OCI-LY3 (cell line): ENCODE measurements around the gene KRTAP10-9.

Experiments
- H2AFZ ChIP-seq: fragments of 200-600, 300-600 bp; shearing (Covaris generic); 2 replicates; pipeline ENCODE4 v1.6.0; 2014; ENCODE audit warnings: antibody characterized with exemption, low read depth, low read length
- H3K27ac ChIP-seq: fragments of 200-600, 300-600 bp; sonication (generic); 2 replicates; pipeline ENCODE4 v1.5.1; 2014; ENCODE audit warnings: mild to moderate bottlenecking, low read length, moderate library complexity, mixed read lengths
- H3K27me3 ChIP-seq: fragments of 200-600, 300-600 bp; sonication (generic); 2 replicates; pipeline ENCODE4 v1.6.1; 2014; ENCODE audit warnings: low read depth, low read length, mixed read lengths
- H3K36me3 ChIP-seq: fragments of 200-600, 300-600 bp; sonication (generic); replicated peaks from 2 replicates; pipeline ENCODE3; 2014; ENCODE audit warnings: low read depth, low read length, mixed read lengths
- H3K4me1 ChIP-seq: fragments of 300-600, 200-600 bp; sonication (generic); 2 replicates; pipeline ENCODE4 v1.6.1; 2014; ENCODE audit warnings: low read length, mixed read lengths
- H3K4me2 ChIP-seq: fragments of 200-600, 300-600 bp; sonication (generic); 2 replicates; pipeline ENCODE4 v1.6.1; 2014; ENCODE audit warnings: low read length, mixed read lengths
- H3K4me3 ChIP-seq: fragments of 300-600, 200-600 bp; sonication (generic); 2 replicates; pipeline ENCODE4 v1.5.1; 2014; ENCODE audit warnings: antibody characterized with exemption, mild to moderate bottlenecking, low read length, moderate library complexity
- H3K79me2 ChIP-seq: fragments of 300-600, 200-600 bp; shearing (Covaris generic); 2 replicates; pipeline ENCODE4 v1.6.1; 2014; ENCODE audit warnings: mild to moderate bottlenecking, low read length, mixed read lengths
- H3K9ac ChIP-seq: fragments of 300-600, 200-600 bp; shearing (Covaris generic); 2 replicates; pipeline ENCODE4 v1.6.0; 2014; ENCODE audit warnings: mild to moderate bottlenecking, low read length, moderate library complexity
- H3K9me3 ChIP-seq: fragments of 200-600, 300-600 bp; shearing (Covaris generic); 2 replicates; pipeline ENCODE4 v1.6.1; 2014; ENCODE audit warnings: low read length, mixed read lengths; ENCODE audit not compliant: insufficient read depth
- H4K20me1 ChIP-seq: fragments of 200-600, 300-600 bp; sonication (generic); 2 replicates; pipeline ENCODE4 v1.6.1; 2016; ENCODE audit warnings: low read length, mixed read lengths; ENCODE audit not compliant: insufficient read depth
- EZH2phosphoT487 ChIP-seq: fragments of 200-600 bp; shearing (Covaris generic); IDR thresholded peaks from 2 replicates; pipeline ENCODE4 v1.6.1; 2018; ENCODE audit warnings: antibody characterized with exemption, mixed run types, low read depth
- TF ChIP-seq, protein P1 (sequence below): fragments of 200-600, 300-600 bp; sonication (generic); IDR thresholded peaks from 2 replicates; pipeline ENCODE4 v1.5.1; 2014; ENCODE audit warnings: antibody characterized with exemption, low read length, low read depth

The KRTAP10-9 gene

DNA sequence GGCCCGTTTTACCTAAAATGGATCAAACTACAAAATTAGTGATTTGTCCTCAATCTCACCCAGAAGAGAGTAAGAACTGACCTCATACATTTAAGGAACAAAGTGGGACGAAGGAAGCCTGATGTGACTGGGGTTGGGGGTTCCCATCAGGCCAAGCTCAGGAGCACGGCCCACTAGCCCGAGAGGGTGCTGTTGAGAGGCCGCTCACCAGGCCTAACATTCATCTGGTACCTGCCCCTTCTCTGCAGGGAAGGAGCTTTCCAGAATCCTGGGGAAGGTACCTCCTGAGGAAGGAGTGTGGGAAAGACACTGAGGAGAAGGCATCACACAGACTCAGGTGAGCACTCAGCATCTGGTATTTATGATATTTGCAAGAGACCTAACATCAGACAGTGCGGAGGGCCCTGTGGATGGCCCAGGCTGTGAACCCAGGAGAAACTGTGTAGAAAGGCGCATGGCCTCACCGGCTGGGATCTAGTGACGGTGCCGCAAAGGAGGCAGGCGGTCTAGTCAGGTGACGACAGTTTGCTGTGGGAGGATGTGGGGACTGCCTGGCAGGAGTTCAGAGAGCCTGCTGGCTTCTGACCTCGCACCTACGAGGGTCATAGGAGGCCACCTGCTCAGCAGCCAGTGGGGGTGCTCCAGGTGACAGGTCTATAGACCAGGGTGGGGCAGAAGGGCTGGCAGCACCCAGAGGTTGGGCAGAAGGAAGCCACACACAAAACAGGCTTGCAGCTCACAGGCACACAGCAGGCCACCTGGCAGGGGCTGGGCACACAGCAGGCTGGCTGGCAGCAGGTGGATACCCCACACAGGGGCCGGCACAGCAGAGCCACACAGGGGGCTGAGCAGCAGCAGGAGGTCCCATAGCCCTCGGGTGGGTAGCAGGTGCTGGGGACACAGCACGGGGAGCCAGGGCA, 27.0 kb downstream of the KRTAP10-9 start:
- Histone ChIP-seq H2AFZ (no peak overlapping the region), H3K4me2 (no peak overlapping the region), H3K9ac (no peak overlapping the region), H3K4me1 (no peaks in the 10 kb centered on the region), H3K9me3 (no peaks in the 10 kb centered on the region), H3K27me3 (no peaks in the 10 kb centered on the region), H3K36me3 (no peaks in the 10 kb centered on the region), H3K79me2 (no peaks in the 10 kb centered on the region), H3K27ac (no peak overlapping the region), H4K20me1 (no peaks in the 10 kb centered on the region), H3K4me3 (no peak overlapping the region)
- TF ChIP-seq, protein P1, sequence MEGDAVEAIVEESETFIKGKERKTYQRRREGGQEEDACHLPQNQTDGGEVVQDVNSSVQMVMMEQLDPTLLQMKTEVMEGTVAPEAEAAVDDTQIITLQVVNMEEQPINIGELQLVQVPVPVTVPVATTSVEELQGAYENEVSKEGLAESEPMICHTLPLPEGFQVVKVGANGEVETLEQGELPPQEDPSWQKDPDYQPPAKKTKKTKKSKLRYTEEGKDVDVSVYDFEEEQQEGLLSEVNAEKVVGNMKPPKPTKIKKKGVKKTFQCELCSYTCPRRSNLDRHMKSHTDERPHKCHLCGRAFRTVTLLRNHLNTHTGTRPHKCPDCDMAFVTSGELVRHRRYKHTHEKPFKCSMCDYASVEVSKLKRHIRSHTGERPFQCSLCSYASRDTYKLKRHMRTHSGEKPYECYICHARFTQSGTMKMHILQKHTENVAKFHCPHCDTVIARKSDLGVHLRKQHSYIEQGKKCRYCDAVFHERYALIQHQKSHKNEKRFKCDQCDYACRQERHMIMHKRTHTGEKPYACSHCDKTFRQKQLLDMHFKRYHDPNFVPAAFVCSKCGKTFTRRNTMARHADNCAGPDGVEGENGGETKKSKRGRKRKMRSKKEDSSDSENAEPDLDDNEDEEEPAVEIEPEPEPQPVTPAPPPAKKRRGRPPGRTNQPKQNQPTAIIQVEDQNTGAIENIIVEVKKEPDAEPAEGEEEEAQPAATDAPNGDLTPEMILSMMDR, result no peak
- no peak for TF ChIP-seq EZH2phosphoT487

DNA sequence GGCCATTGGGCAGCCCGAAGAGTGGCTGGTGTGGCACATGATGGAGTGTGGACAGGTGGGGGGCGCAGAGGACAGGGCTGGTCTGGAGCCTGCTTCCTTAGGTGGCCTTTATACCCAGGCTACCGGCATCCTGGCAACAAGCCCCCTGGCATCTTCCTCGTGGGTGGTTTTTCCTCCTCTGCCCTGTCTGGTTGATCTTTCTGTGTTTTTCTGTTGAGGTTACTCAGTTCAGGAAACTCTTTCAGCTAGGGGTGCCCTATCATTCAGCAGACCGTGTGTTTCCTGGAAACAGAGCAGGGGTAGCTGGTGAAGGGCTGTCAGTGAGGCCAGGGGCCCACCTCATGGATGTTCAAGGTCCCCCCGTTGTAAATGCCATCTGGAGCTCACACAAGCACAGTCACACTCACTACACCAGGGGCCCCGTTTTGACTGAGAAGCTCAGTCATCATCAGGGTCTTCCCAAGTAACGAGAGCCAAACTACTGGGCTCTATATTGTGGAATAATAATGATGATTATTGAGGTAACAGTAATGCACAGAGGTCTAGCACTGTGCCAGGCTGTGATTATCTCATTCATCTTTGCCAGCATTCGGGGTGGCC, 27.8 kb downstream of the KRTAP10-9 start, which contains the start of gene KRTAP12-4:
KRTAP12-4 (minus strand) TSS at position 84 of the 600 bp plus-strand sequence; CDS start at position 39, 45 bp downstream.
- no peaks in the 10 kb centered on the region for H3K36me3 ChIP-seq
- no peaks in the 10 kb centered on the region for H3K4me1 ChIP-seq
- no peak within 1 kb of the TSS for H2AFZ ChIP-seq
- H3K27ac ChIP-seq, result no peak within 1 kb of the TSS
- no peaks in the 10 kb centered on the region for H4K20me1 ChIP-seq
- TF ChIP-seq, protein P1, result no peak
- TF ChIP-seq EZH2phosphoT487, result no peak
- H3K4me3 ChIP-seq, result no peak within 1 kb of the TSS
- H3K4me2 ChIP-seq, result no peak within 1 kb of the TSS
- H3K9me3 ChIP-seq, result no peaks in the 10 kb centered on the region
- no peak within 1 kb of the TSS for H3K9ac ChIP-seq
- no peaks in the 10 kb centered on the region for H3K79me2 ChIP-seq
- no peaks in the 10 kb centered on the region for H3K27me3 ChIP-seq

DNA sequence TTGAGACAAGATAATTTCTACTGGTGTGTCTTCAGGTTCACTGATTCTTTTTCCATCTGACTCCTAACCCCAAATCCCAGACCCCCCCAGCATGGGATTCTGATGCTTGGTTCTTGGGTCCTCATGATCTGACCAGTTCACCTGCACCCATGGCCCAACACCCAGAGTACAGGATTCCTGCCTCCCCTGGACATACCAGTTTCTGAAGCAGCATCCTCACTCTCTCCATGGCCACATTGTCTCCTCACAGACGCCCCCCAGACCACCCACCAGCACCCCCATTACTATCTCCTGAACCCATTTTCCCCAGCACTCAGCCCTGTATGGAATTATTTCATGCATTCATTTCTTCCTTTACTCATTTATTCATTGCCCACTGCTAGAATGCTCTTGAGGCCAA, 30.0 kb downstream of the KRTAP10-9 start:
- no peaks in the 10 kb centered on the region for H3K79me2 ChIP-seq
- H3K4me2 ChIP-seq, result no peak overlapping the region
- TF ChIP-seq EZH2phosphoT487, result no peak
- TF ChIP-seq, protein P1, result no peak
- H3K4me1 ChIP-seq, result no peaks in the 10 kb centered on the region
- no peak overlapping the region for H3K9ac ChIP-seq
- no peaks in the 10 kb centered on the region for H4K20me1 ChIP-seq
- no peak overlapping the region for H3K27ac ChIP-seq
- no peaks in the 10 kb centered on the region for H3K27me3 ChIP-seq
- no peak overlapping the region for H2AFZ ChIP-seq
- no peak overlapping the region for H3K4me3 ChIP-seq
- no peaks in the 10 kb centered on the region for H3K9me3 ChIP-seq
- no peaks in the 10 kb centered on the region for H3K36me3 ChIP-seq
